Umbilical cord (tissue), 2 donors: ENCODE measurements around the gene L1TD1. TPM values are rescaled to one million over a fixed set of nuclear protein-coding genes. Genes with fewer than 3 reads are reported as not detected.
"Not testable (repeated sequence)": the region's sequence is repeated elsewhere in the genome, so short reads cannot be mapped to it uniquely, and the experiment has no call there.

ENCODE experiments used
- DNase-seq: peaks from one replicate; pipeline ENCODE4 v3.0.0-alpha.2; 2015; ENCODE audit warnings: low spot score
- total RNA-seq: library from RNA; depleted of rRNA; stranded (reverse); fragments of >200 nt; gene quantifications from one replicate; pipeline ENCODE4 v1.2.3, GENCODE V29; 2014; ENCODE audit warnings: low replicate concordance; ENCODE audit not compliant: insufficient read depth

The L1TD1 gene
- total RNA-seq, 1 donor from 2014 or later, result 4.6 TPM

- DNase-seq, result peak; percentile 63
Measured at GRCh38 chr1:62198781-62199125, 4.1 kb downstream of the L1TD1 start.

GRCh38 chr1:62207187-62207586 lies 12.5 kb downstream of the L1TD1 start:
- no peak for DNase-seq

- no peak for DNase-seq
Measured at GRCh38 chr1:62208087-62208486, 13.4 kb downstream of the L1TD1 start.

- no peak for DNase-seq
Measured at GRCh38 chr1:62208970-62209369, 14.3 kb downstream of the L1TD1 start.

GRCh38 chr1:62209931-62210595 lies 15.4 kb downstream of the L1TD1 start:
- no peak for DNase-seq

- no peak for DNase-seq
Measured at GRCh38 chr1:62210960-62211359, 16.3 kb downstream of the L1TD1 start.

- DNase-seq, result no peak
Measured at GRCh38 chr1:62212411-62212810, 17.8 kb downstream of the L1TD1 start.

- DNase-seq, result no peak
Measured at GRCh38 chr1:62213075-62213914, 18.6 kb downstream of the L1TD1 start.

GRCh38 chr1:62218604-62219003 lies 24.0 kb downstream of the L1TD1 start:
- no peak for DNase-seq

GRCh38 chr1:62220456-62220855 lies 25.8 kb downstream of the L1TD1 start:
- DNase-seq, result not testable (repeated sequence)

- no peak for DNase-seq
Measured at GRCh38 chr1:62221171-62221570, 26.5 kb downstream of the L1TD1 start.

GRCh38 chr1:62222321-62222720 lies 27.7 kb downstream of the L1TD1 start:
- DNase-seq, result no peak

GRCh38 chr1:62224182-62224581 lies 29.5 kb downstream of the L1TD1 start:
- no peak for DNase-seq

GRCh38 chr1:62227496-62227895 lies 32.8 kb downstream of the L1TD1 start:
- DNase-seq, result no peak

- DNase-seq, result no peak
Measured at GRCh38 chr1:62228136-62228882, 33.7 kb downstream of the L1TD1 start.

GRCh38 chr1:62228883-62229187 lies 34.2 kb downstream of the L1TD1 start:
- DNase-seq, result no peak

- no peak for DNase-seq
Measured at GRCh38 chr1:62229468-62229867, 34.8 kb downstream of the L1TD1 start.

- peak; percentile 58 for DNase-seq
Measured at GRCh38 chr1:62229932-62230331, 35.3 kb downstream of the L1TD1 start.

GRCh38 chr1:62230718-62231117 lies 36.1 kb downstream of the L1TD1 start:
- DNase-seq, result no peak

- DNase-seq, result no peak
Measured at GRCh38 chr1:62232871-62233278, 38.2 kb downstream of the L1TD1 start.

- DNase-seq, result no peak
Measured at GRCh38 chr1:62233926-62234450, 39.3 kb downstream of the L1TD1 start.

GRCh38 chr1:62234688-62235087 lies 40.0 kb downstream of the L1TD1 start:
- DNase-seq, result no peak
